Activated naive CD8-positive, alpha-beta T cell treated with anti-CD3 and anti-CD28 coated beads, Interleukin-2, amount 50 U/mL, for 24 hours (primary cell): ENCODE results near the gene FBXO11.
A peak's percentile ranks its signal among the peaks of the same experiment; 100 is the strongest.

Experiments
- ATAC-seq: fragments of 150-1000 bp; cut with Tn5 transposase; one replicate; pipeline ENCODE4 v1.10.0; 2021
- DNase-seq: peaks from one replicate; pipeline ENCODE4 v3.0.0; 2021
- H3K27ac Mint-ChIP-seq: one replicate; pipeline ENCODE4 v1.8.0; 2021; ENCODE audit warnings: mild to moderate bottlenecking, mixed read lengths
- H3K27me3 Mint-ChIP-seq: one replicate; pipeline ENCODE4 v1.8.0; 2021; ENCODE audit warnings: mixed read lengths
- H3K36me3 Mint-ChIP-seq: one replicate; pipeline ENCODE4 v1.8.0; 2021; ENCODE audit warnings: low read depth, mixed read lengths
- H3K4me1 Mint-ChIP-seq: one replicate; pipeline ENCODE4 v1.8.0; 2021; ENCODE audit warnings: mixed read lengths
- H3K4me3 Mint-ChIP-seq: one replicate; pipeline ENCODE4 v1.8.0; 2021; ENCODE audit warnings: mild to moderate bottlenecking, moderate library complexity, mixed read lengths
- H3K9me3 Mint-ChIP-seq: one replicate; pipeline ENCODE4 v1.8.0; 2021; ENCODE audit warnings: mixed read lengths

Gene FBXO11

GRCh38 chr2:47801118-47801517 is 105.2 kb downstream of the FBXO11 start:
- peaks cover 91% of the 10 kb centered on the region for H3K36me3 Mint-ChIP-seq
- peaks cover 2% of the 10 kb centered on the region for H3K4me1 Mint-ChIP-seq
- H3K27me3 Mint-ChIP-seq, result no peaks in the 10 kb centered on the region
- no peak overlapping the region for H3K27ac Mint-ChIP-seq
- H3K4me3 Mint-ChIP-seq, result no peak overlapping the region
- H3K9me3 Mint-ChIP-seq, result peaks cover 10% of the 10 kb centered on the region
- no peak for DNase-seq
- ATAC-seq, result no peak

DNA sequence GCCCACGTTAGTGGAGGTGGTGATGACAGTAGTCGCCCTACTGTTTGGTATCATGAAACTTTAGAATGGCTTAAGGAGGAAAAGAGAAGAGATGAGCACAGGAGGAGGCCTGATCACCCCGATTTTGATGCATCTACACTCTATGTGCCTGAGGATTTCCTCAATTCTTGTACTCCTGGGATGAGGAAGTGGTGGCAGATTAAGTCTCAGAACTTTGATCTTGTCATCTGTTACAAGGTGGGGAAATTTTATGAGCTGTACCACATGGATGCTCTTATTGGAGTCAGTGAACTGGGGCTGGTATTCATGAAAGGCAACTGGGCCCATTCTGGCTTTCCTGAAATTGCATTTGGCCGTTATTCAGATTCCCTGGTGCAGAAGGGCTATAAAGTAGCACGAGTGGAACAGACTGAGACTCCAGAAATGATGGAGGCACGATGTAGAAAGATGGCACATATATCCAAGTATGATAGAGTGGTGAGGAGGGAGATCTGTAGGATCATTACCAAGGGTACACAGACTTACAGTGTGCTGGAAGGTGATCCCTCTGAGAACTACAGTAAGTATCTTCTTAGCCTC is 107.2 kb downstream of the FBXO11 start:
- H3K27me3 Mint-ChIP-seq, result no peaks in the 10 kb centered on the region

GRCh38 chr2:47798631-47799030 is 107.7 kb downstream of the FBXO11 start:
- Mint-ChIP-seq H3K27ac (peak overlapping the region; percentile 4), H3K36me3 (peaks cover 81% of the 10 kb centered on the region), H3K27me3 (no peaks in the 10 kb centered on the region), H3K4me3 (no peak overlapping the region), H3K9me3 (peaks cover 10% of the 10 kb centered on the region), H3K4me1 (peaks cover 2% of the 10 kb centered on the region)
- ATAC-seq, result no peak
- no peak for DNase-seq

More for the DNA sequence above, 107.2 kb downstream of the FBXO11 start:
- no peak overlapping the region for H3K4me3 Mint-ChIP-seq
- DNase-seq (no peak), ATAC-seq (no peak)
- H3K27ac Mint-ChIP-seq, result peak overlapping the region; percentile 33
- H3K36me3 Mint-ChIP-seq, result peaks cover 85% of the 10 kb centered on the region
- peaks cover 10% of the 10 kb centered on the region for H3K9me3 Mint-ChIP-seq
- H3K4me1 Mint-ChIP-seq, result peaks cover 2% of the 10 kb centered on the region

DNA sequence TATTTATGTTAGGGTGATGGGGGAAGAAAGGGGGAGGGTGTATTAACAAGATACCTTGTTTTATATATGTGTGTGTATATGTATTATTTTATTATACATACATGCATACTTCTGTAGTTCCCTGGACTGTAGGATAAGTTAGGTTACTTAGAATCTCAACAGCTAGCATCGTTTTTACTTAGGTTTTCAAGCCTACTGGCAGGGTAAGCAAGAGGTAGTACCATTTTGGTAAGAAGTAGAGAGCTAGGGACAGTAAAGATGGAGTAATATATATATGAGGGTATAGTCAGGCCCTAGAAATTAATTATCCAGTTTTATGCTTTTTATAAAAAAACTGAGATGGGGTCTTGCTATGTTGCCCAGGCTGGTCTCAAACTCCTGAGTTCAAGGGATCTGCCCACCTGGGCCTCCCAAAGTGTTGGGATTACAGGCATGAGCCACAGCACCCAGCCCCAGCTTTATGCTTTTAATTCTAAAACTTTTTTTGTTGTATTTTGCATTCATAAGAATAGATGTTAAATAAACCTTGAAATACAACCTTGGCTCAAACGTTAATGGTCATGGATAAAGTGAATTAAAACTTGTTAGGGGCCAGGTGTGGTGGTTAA is 110.1 kb downstream of the FBXO11 start:
- no peaks in the 10 kb centered on the region for H3K9me3 Mint-ChIP-seq
- peaks cover 64% of the 10 kb centered on the region for H3K36me3 Mint-ChIP-seq
- no peak for ATAC-seq
- H3K4me3 Mint-ChIP-seq, result no peak overlapping the region
- peaks cover 2% of the 10 kb centered on the region for H3K4me1 Mint-ChIP-seq
- no peak for DNase-seq
- H3K27me3 Mint-ChIP-seq, result no peaks in the 10 kb centered on the region
- no peak overlapping the region for H3K27ac Mint-ChIP-seq

DNA sequence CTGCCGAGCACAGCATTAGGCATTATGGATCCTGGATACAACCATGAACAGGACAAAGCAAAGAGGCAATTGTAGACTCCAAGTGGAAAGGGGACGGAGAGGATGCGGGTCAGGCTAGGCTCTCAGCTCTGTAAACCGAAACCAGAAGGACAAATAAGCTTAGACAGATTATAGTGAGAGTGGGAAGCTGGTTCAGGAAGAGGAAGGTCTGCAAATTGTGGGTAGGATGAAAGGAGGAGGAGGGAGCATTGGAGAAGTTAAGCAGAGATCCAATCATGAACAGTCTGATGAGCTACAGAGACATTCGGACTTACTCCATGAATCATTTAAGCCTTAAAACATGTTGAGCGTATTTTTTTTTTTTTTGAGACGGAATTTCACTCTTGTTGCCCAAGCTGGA is 120.3 kb downstream of the FBXO11 start:
- Mint-ChIP-seq H3K27ac (no peak overlapping the region), H3K9me3 (no peaks in the 10 kb centered on the region), H3K4me3 (peak overlapping the region; percentile 84), H3K27me3 (no peaks in the 10 kb centered on the region), H3K4me1 (peaks cover 36% of the 10 kb centered on the region), H3K36me3 (peaks cover 18% of the 10 kb centered on the region)
- DNase-seq (no peak), ATAC-seq (no peak)

GRCh38 chr2:47784352-47784851 is 121.9 kb downstream of the FBXO11 start:
- peak overlapping the region; percentile 86 for H3K27ac Mint-ChIP-seq
- peak overlapping the region; percentile 84 for H3K4me3 Mint-ChIP-seq
- DNase-seq (no peak), ATAC-seq (no peak)
- no peaks in the 10 kb centered on the region for H3K9me3 Mint-ChIP-seq
- H3K36me3 Mint-ChIP-seq, result peaks cover 14% of the 10 kb centered on the region
- no peaks in the 10 kb centered on the region for H3K27me3 Mint-ChIP-seq
- peaks cover 34% of the 10 kb centered on the region for H3K4me1 Mint-ChIP-seq

DNA sequence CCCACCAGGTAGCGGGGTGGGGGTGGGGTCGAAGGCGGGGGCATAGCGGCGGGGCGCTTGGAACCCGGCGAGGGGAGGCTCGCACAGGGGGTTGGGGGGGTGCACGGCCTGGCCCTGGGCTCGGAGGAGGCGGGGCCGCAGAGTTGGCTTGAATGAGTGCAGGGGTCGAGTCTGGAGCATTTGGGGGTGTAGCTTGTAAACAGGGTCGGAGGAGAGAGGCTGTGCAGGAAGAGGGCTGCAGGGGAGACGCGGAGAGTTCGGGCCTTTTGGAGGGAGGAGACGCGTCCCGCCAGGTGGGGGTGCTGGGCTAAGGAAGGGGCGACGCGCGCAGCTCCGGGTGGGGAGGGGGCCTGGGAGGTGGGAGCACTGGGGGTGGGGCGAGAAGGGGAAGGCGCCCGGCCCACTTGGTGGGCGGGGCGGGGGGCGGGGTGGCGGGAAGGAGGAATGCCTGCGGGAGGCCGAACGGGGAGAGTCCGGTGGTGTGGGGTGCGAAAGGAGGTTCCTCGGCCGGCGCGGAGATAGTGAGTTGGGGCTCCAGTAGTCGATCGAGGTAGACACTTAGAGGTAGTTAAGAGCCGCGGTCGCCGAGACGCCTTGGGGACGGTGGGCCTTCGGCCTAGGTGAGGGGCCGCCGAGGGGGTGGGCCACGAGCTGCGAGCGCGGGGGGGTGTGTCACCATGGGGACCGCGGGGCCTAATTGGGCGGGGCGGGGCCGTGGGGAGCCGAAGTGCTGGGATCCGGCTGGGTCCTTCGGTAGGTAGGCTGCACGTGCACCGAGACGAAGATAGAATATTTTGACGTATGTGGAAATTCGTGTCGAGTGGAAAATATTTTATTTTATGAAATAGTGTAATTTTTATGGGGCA is 122.6 kb downstream of the FBXO11 start:
- DNase-seq, result peak; percentile 69

DNA sequence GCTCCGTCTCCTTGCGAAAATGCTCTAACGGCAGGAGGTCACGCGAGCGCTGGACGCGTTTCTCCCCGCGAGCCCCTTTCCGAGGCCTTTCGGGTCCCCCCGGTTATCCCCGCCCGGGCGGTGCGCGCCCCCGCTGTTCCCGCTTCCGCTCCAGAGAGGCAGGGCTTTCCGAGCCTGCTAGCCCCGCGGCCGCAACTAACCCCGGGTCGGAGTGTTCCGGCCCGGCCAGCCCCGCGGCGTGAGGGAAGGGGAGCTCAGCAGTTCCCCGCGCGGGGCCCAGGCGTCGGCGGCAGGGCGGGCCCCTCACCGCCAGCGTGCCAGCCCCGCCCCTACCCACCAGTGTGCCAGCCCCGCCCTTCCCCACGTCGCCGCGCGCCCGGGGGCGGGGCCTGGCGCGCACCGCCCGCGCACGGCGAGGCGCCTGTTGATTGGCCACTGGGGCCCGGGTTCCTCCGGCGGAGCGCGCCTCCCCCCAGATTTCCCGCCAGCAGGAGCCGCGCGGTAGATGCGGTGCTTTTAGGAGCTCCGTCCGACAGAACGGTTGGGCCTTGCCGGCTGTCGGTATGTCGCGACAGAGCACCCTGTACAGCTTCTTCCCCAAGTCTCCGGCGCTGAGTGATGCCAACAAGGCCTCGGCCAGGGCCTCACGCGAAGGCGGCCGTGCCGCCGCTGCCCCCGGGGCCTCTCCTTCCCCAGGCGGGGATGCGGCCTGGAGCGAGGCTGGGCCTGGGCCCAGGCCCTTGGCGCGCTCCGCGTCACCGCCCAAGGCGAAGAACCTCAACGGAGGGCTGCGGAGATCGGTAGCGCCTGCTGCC is 123.4 kb downstream of the FBXO11 start, which contains the start of gene MSH6:
Gene MSH6 (plus strand): TSS at position 475 of the 815 bp plus-strand sequence. CDS start 89 bp downstream, at position 564.
- Mint-ChIP-seq H3K4me3 (peak within 1 kb of the TSS; percentile 84), H3K4me1 (peaks cover 34% of the 10 kb centered on the region), H3K36me3 (peaks cover 14% of the 10 kb centered on the region)

More for the DNA sequence above, 122.6 kb downstream of the FBXO11 start:
- ATAC-seq, result peak; percentile 42
- Mint-ChIP-seq H3K27me3 (no peaks in the 10 kb centered on the region), H3K4me3 (peak overlapping the region; percentile 84), H3K36me3 (peaks cover 14% of the 10 kb centered on the region), H3K4me1 (peaks cover 34% of the 10 kb centered on the region), H3K27ac (peak overlapping the region; percentile 86), H3K9me3 (no peaks in the 10 kb centered on the region)

GRCh38 chr2:47782381-47782670 is 124.0 kb downstream of the FBXO11 start:
- ATAC-seq, result no peak
- Mint-ChIP-seq H3K4me3 (peak overlapping the region; percentile 75), H3K4me1 (peaks cover 34% of the 10 kb centered on the region), H3K9me3 (no peaks in the 10 kb centered on the region), H3K27ac (peak overlapping the region; percentile 49), H3K36me3 (peaks cover 14% of the 10 kb centered on the region), H3K27me3 (no peaks in the 10 kb centered on the region)
- no peak for DNase-seq

More for the DNA sequence above, 123.4 kb downstream of the FBXO11 start, which contains the start of gene MSH6:
- Mint-ChIP-seq H3K27me3 (no peaks in the 10 kb centered on the region), H3K9me3 (no peaks in the 10 kb centered on the region), H3K27ac (peak within 1 kb of the TSS; percentile 86)
- DNase-seq (peak; percentile 88), ATAC-seq (peak; percentile 88)

GRCh38 chr2:47779426-47779790 is 126.9 kb downstream of the FBXO11 start:
- ATAC-seq, result no peak
- no peak for DNase-seq
- peaks cover 9% of the 10 kb centered on the region for H3K4me1 Mint-ChIP-seq
- H3K9me3 Mint-ChIP-seq, result no peaks in the 10 kb centered on the region
- peaks cover 3% of the 10 kb centered on the region for H3K36me3 Mint-ChIP-seq
- no peaks in the 10 kb centered on the region for H3K27me3 Mint-ChIP-seq
- no peak overlapping the region for H3K4me3 Mint-ChIP-seq
- H3K27ac Mint-ChIP-seq, result no peak overlapping the region

DNA sequence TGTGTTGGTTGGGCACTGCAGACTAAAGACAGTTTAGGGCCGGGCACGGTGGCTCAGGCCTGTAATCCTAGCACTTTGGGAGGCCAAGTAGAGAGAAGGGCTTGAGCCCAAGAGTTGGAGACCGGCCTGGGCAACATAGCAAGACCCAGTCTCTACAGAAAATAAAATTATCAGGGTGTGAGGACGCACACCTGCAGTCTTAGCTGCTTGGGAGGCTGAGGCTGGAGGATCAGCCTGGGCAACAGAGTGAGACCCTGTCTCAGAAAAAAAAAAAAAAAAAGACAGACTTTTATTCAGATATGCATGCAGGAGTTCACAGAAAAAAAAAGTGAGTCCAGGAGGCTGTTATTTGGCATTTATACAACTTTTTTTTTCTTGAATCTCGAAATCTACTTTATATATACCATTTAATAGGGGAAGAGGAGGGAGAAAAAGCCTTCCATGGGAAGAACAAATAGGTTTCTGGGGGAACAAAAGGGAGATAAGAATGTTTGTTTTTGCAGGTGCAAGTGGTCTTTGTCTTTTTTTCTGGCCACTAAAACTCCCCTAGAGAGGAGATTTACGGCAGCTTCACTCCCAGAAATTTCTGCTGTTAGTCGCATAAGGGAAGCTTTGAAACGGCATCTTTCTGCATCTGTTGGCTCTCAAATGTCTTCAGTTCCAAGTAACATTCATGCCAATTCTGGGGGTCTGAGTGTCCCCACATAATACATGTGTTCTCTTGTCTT is 127.4 kb downstream of the FBXO11 start:
- Mint-ChIP-seq H3K27me3 (no peaks in the 10 kb centered on the region), H3K27ac (no peak overlapping the region), H3K4me3 (no peak overlapping the region), H3K4me1 (peaks cover 5% of the 10 kb centered on the region), H3K36me3 (no peaks in the 10 kb centered on the region), H3K9me3 (no peaks in the 10 kb centered on the region)
- no peak for DNase-seq
- ATAC-seq, result no peak

GRCh38 chr2:47777277-47777937 is 128.9 kb downstream of the FBXO11 start:
- no peaks in the 10 kb centered on the region for H3K27me3 Mint-ChIP-seq
- DNase-seq (no peak), ATAC-seq (no peak)
- H3K4me3 Mint-ChIP-seq, result no peak overlapping the region
- H3K36me3 Mint-ChIP-seq, result no peaks in the 10 kb centered on the region
- H3K27ac Mint-ChIP-seq, result no peak overlapping the region
- H3K9me3 Mint-ChIP-seq, result no peaks in the 10 kb centered on the region
- H3K4me1 Mint-ChIP-seq, result peaks cover 5% of the 10 kb centered on the region

DNA sequence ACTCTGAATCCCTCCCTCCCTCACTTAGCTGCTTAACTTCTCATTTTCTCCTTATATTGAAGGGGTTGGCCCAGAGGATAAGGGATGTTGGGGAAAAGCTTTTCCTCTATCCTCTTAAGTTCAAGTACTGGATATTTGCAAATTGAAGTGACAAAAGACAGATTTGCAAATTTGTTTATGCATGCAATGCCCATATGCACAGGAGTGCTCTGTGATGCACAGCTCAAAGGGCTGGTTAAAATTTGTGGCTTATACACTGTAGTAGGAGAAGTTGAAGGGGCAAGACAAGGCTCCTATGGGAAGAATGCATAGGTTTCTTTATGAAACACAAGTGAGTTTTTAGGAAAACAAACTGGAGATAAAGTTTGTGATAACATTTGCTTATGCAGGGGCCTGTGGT is 131.7 kb downstream of the FBXO11 start:
- Mint-ChIP-seq H3K27me3 (no peaks in the 10 kb centered on the region), H3K4me1 (no peaks in the 10 kb centered on the region), H3K9me3 (no peaks in the 10 kb centered on the region), H3K4me3 (no peak overlapping the region), H3K36me3 (no peaks in the 10 kb centered on the region), H3K27ac (no peak overlapping the region)
- ATAC-seq, result no peak
- DNase-seq, result no peak
